ENCODE measurements around the gene PLEKHA5.

PLEKHA5 gene

GRCh38 chr12:19177754-19178153 is 48.2 kb downstream of the PLEKHA5 start:
- peak; percentile 65 for DNase-seq (ENCODE audit: low read depth)
- no peak overlapping the region for H3K4me3 ChIP-seq (ENCODE audit: low read depth, low read length)
- TF ChIP-seq CTCF (conservative IDR thresholded peaks at IDR 0.05; ENCODE audit: low read depth, low read length) = no peak

GRCh38 chr12:19179986-19180385 is 50.5 kb downstream of the PLEKHA5 start:
- DNase-seq (ENCODE audit: low read depth) = no peak
- TF ChIP-seq CTCF (conservative IDR thresholded peaks at IDR 0.05; ENCODE audit: low read depth, low read length) = no peak
- no peak overlapping the region for H3K4me3 ChIP-seq (ENCODE audit: low read depth, low read length)

- DNase-seq (ENCODE audit: low read depth) = peak; percentile 50
- H3K4me3 ChIP-seq (ENCODE audit: low read depth, low read length) = no peak overlapping the region
- no peak for TF ChIP-seq CTCF (conservative IDR thresholded peaks at IDR 0.05; ENCODE audit: low read depth, low read length)
Measured at GRCh38 chr12:19181666-19182426, 52.3 kb downstream of the PLEKHA5 start.

- DNase-seq (ENCODE audit: low read depth) = peak; percentile 77
- H3K4me3 ChIP-seq (ENCODE audit: low read depth, low read length) = no peak overlapping the region
- peak; percentile 66 for TF ChIP-seq CTCF (conservative IDR thresholded peaks at IDR 0.05; ENCODE audit: low read depth, low read length)
Measured at GRCh38 chr12:19183121-19183838, 53.7 kb downstream of the PLEKHA5 start.

GRCh38 chr12:19185262-19185929 is 55.9 kb downstream of the PLEKHA5 start:
- no peak overlapping the region for H3K4me3 ChIP-seq (ENCODE audit: low read depth, low read length)
- no peak for TF ChIP-seq CTCF (conservative IDR thresholded peaks at IDR 0.05; ENCODE audit: low read depth, low read length)
- DNase-seq (ENCODE audit: low read depth) = no peak

GRCh38 chr12:19186722-19187661 is 57.5 kb downstream of the PLEKHA5 start:
- no peak overlapping the region for H3K4me3 ChIP-seq (ENCODE audit: low read depth, low read length)
- TF ChIP-seq CTCF (conservative IDR thresholded peaks at IDR 0.05; ENCODE audit: low read depth, low read length) = peak; percentile 58
- peak; percentile 84 for DNase-seq (ENCODE audit: low read depth)
